Transverse colon (tissue), 4 donors: ENCODE data around the gene CHST15. TPM values are rescaled to one million over a fixed set of nuclear protein-coding genes. Genes with fewer than 3 reads are reported as not detected.

Experiments
- DNase-seq: peaks from one replicate; pipeline ENCODE4 v3.0.0-alpha.2; 2019
- H3K27ac ChIP-seq, 4 donors: fragments of 200-600 bp; sonication (generic); 2 replicates each; pipeline ENCODE4 v1.5.1; 2016 to 2018; ENCODE audit warnings: inconsistent platforms in 4 of 4
- H3K27me3 ChIP-seq: fragments of 200-600 bp; sonication (generic); 2 replicates; pipeline ENCODE4 v1.5.1; 2017; ENCODE audit warnings: inconsistent platforms
- H3K36me3 ChIP-seq, 4 donors: fragments of 200-600 bp; sonication (generic); 2 replicates each; pipeline ENCODE4 v1.5.1; 2017 to 2019; ENCODE audit warnings: inconsistent platforms in 4 of 4
- H3K4me1 ChIP-seq, 4 donors: fragments of 200-600 bp; sonication (generic); 2 replicates each; pipeline ENCODE4 v1.5.1; 2017 to 2020; ENCODE audit warnings: inconsistent platforms in 4 of 4
- H3K4me3 ChIP-seq, 4 donors: fragments of 200-600 bp; sonication (generic); 1 replicate in 1 of 4; 2 replicates in 3 of 4; pipeline versions ENCODE4 v1.5.1 to v1.6.1; 2017 to 2019; ENCODE audit warnings: inconsistent platforms in 4 of 4
- H3K9me3 ChIP-seq, 2 donors: fragments of 200-600 bp; sonication (generic); 2 replicates each; pipeline ENCODE4 v1.5.1; 2017 to 2019; ENCODE audit warnings: inconsistent platforms in 2 of 2
- EP300 ChIP-seq: sonication (generic); formaldehyde crosslinking; IDR thresholded peaks from one replicate; pipeline ENCODE4 v1.6.1; 2017; ENCODE audit warnings: antibody characterized with exemption, low read depth
- POLR2A ChIP-seq: fragments of 450-650 bp; IDR thresholded peaks from one replicate; pipeline ENCODE4 v1.6.1; 2016; ENCODE audit warnings: antibody characterized with exemption, mild to moderate bottlenecking, moderate library complexity
- POLR2AphosphoS5 ChIP-seq, 3 donors: sonication (generic); formaldehyde crosslinking; IDR thresholded peaks; one replicate each; pipeline ENCODE4 v1.6.1; 2016; ENCODE audit warnings: antibody characterized with exemption in 3 of 3
- WGBS, 2 donors: methylation state at CpG; one replicate each; pipeline ENCODE4 v1.1.5; 2018; ENCODE audit warnings: low coverage in 1 of 2; 5-methylcytosine and 5-hydroxymethylcytosine counted together
- in situ Hi-C, 4 donors: fragments of 200-750 bp; cut with MboI; loops; one replicate each; pipeline versions ENCODE4 v1.15.0 to v1.15.1; 2017; ENCODE audit warnings: low sequenced_read_pairs in 3 of 4, low pct_ligation_motif_present in 1 of 4, low pct_unique_long_range_greater_than_20kb in 1 of 4
- intact Hi-C: fragments of 100-400 bp; cut with DNase I; formaldehyde crosslinking; loops from one replicate; pipeline ENCODE4 v1.15.1; 2023; ENCODE audit warnings: low total_unique reads
- total RNA-seq, 4 donors: library from RNA; depleted of rRNA; stranded (reverse); fragments of >200 nt; gene quantifications; one replicate each; pipeline ENCODE4 v1.1.0, GENCODE V29; 2016
- TF ChIP-seq, protein P1 (sequence below), 5 experiments: fragments of 200-600 bp in 3 of 5; fragments of 450-650 bp in 2 of 5; sonication (generic) in 3 of 5; IDR thresholded peaks; 1 replicate in 2 of 5; 2 replicates in 3 of 5; pipeline ENCODE4 v1.5.1; 2016 to 2017; ENCODE audit warnings: antibody characterized with exemption in 5 of 5, inconsistent platforms in 3 of 5, mild to moderate bottlenecking in 2 of 5, moderate library complexity in 1 of 5

Gene CHST15
- total RNA-seq, 4 donors from 2014 or later, result 10.0 to 25.4 (median 16.0) TPM

DNA sequence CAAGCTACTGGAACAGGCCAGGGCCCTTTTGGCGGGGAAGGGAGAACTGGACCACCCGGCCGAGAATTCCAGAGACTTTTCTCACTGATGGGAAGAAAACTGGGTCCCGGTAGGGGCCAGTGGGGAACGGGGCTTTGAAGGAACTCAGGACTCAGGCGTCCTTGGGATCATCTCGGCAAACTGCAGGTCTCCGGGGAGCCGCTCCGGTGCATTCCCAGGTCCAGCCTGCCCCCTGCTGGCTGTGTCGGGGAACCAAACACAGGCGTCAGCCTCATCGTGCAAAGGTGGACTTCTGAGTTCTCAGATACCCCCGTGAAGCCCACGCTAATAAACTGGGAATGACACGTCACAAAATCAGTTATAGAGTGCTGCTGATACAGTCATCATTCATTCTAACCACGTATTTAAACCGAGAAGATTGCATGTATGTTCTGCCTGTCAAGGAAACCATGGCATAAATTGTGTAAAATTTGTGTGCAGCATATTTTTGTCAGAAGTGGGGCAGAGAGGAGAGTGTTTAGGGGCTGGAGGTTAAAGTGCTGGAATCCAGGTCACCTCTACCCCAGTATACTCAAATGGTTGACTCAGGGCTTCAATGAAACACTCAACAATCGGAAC, 125.7 kb downstream of the CHST15 start:
- peaks cover 4 to 26% (median 10%) of the 10 kb centered on the region in 4 donors for H3K4me1 ChIP-seq
- intact Hi-C loops, result loop anchor here (1.0 to 10.0 kb wide), 3 partner anchors 100 to 387 kb away; no protein-coding TSS in a partner anchor
- 13 to 19% methylated on average over 4 to 17 of the region's 19 CpGs for WGBS, 2 donors
- H3K4me3 ChIP-seq, result no peak overlapping the region
- peak; percentile 76 for DNase-seq
- TF ChIP-seq POLR2A, result no peak
- TF ChIP-seq, protein P1, sequence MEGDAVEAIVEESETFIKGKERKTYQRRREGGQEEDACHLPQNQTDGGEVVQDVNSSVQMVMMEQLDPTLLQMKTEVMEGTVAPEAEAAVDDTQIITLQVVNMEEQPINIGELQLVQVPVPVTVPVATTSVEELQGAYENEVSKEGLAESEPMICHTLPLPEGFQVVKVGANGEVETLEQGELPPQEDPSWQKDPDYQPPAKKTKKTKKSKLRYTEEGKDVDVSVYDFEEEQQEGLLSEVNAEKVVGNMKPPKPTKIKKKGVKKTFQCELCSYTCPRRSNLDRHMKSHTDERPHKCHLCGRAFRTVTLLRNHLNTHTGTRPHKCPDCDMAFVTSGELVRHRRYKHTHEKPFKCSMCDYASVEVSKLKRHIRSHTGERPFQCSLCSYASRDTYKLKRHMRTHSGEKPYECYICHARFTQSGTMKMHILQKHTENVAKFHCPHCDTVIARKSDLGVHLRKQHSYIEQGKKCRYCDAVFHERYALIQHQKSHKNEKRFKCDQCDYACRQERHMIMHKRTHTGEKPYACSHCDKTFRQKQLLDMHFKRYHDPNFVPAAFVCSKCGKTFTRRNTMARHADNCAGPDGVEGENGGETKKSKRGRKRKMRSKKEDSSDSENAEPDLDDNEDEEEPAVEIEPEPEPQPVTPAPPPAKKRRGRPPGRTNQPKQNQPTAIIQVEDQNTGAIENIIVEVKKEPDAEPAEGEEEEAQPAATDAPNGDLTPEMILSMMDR (IDR thresholded peaks at IDR 0.05), result peak; percentile 85 to 93 (median 92)
- H3K27ac ChIP-seq, result no peak overlapping the region
- peaks cover 59% of the 10 kb centered on the region for H3K27me3 ChIP-seq
- H3K9me3 ChIP-seq, result no peaks in the 10 kb centered on the region
- in situ Hi-C loops, result loop anchor here (5.0 kb wide), 2 partner anchors 385 to 390 kb away; no protein-coding TSS in a partner anchor
- no peaks in the 10 kb centered on the region for H3K36me3 ChIP-seq

GRCh38 chr10:123966896-123967231, 126.5 kb downstream of the CHST15 start:
- no peak for DNase-seq
- H3K4me1 ChIP-seq, result peaks cover 5 to 27% (median 11%) of the 10 kb centered on the region in 4 donors
- peaks cover 55% of the 10 kb centered on the region for H3K27me3 ChIP-seq
- no peaks in the 10 kb centered on the region for H3K9me3 ChIP-seq
- TF ChIP-seq POLR2A (no peak), EP300 (no peak), POLR2AphosphoS5 (IDR thresholded peaks at IDR 0.05) (no peak)
- TF ChIP-seq, protein P1 (IDR thresholded peaks at IDR 0.05), result no peak
- H3K4me3 ChIP-seq, result no peak overlapping the region
- intact Hi-C loops, result loop anchor here (5.0 to 10.0 kb wide), 2 partner anchors 100 to 212 kb away; no protein-coding TSS in a partner anchor
- WGBS, 2 donors, result 53 to 74% methylated on average over 5 to 7 of the region's 7 CpGs
- in situ Hi-C loops, result loop anchor here (5.0 kb wide), 2 partner anchors 385 to 390 kb away; no protein-coding TSS in a partner anchor
- no peak overlapping the region for H3K27ac ChIP-seq
- no peaks in the 10 kb centered on the region for H3K36me3 ChIP-seq

- DNase-seq, result no peak
- in situ Hi-C loops, result loop anchor here (5.0 kb wide), 2 partner anchors 384 to 389 kb away; no protein-coding TSS in a partner anchor
- 76 to 83% methylated on average over 1 to 13 of the region's 13 CpGs for WGBS, 2 donors
- Histone ChIP-seq H3K36me3 (no peaks in the 10 kb centered on the region), H3K9me3 (no peaks in the 10 kb centered on the region), H3K27ac (no peak overlapping the region), H3K4me1 (peaks cover 5 to 27% (median 11%) of the 10 kb centered on the region in 4 donors), H3K27me3 (peaks cover 50% of the 10 kb centered on the region), H3K4me3 (no peak overlapping the region)
- no peak for TF ChIP-seq POLR2A
- TF ChIP-seq, protein P1 (IDR thresholded peaks at IDR 0.05), result no peak
- no peak for TF ChIP-seq EP300
- TF ChIP-seq POLR2AphosphoS5 (IDR thresholded peaks at IDR 0.05), result no peak
- intact Hi-C loops, result loop anchor here (5.0 to 10.0 kb wide), 2 partner anchors 99 to 211 kb away; no protein-coding TSS in a partner anchor
Observed at GRCh38 chr10:123965973-123966895, 127.2 kb downstream of the CHST15 start.

DNA sequence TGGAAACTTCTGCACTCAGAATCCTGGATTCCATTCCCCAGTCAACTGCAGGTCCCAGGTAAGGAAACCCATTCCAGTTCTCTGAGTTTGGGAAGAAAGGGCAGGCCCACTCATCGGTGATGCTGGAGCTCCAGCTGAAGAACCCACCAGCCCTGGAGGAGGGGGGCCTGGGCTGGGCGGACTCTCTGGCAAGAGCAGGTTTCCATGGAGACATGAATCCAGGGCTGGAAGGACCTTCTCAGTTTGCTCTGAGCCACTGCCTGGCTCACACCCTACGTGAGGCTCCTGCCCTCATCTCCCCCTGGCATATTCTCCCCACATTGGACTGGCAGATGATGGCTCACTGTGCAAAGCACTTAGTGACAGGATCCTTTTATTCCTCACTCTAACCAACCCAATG, 128.4 kb downstream of the CHST15 start:
- Histone ChIP-seq H3K36me3 (no peaks in the 10 kb centered on the region), H3K9me3 (no peaks in the 10 kb centered on the region), H3K4me3 (no peak overlapping the region), H3K27ac (no peak overlapping the region), H3K27me3 (peaks cover 37% of the 10 kb centered on the region), H3K4me1 (peaks cover 5 to 27% (median 11%) of the 10 kb centered on the region in 4 donors)
- in situ Hi-C loops, result loop anchor here (5.0 kb wide), 2 partner anchors 383 to 388 kb away; no protein-coding TSS in a partner anchor
- DNase-seq, result no peak
- intact Hi-C loops, result loop anchor here (5.0 to 10.0 kb wide), 2 partner anchors 98 to 210 kb away; no protein-coding TSS in a partner anchor
- 90% methylated on average over 3 of the region's 3 CpGs; no CpG with 5 or more reads in 1 of the 2 donors for WGBS, 2 donors
- TF ChIP-seq POLR2A (no peak), POLR2AphosphoS5 (IDR thresholded peaks at IDR 0.05) (no peak), EP300 (no peak)
- TF ChIP-seq, protein P1 (IDR thresholded peaks at IDR 0.05), result no peak
